HEK293 (cell line): Measurements from ENCODE around the gene PPP4C.
A peak's percentile ranks its signal among the peaks of the same experiment; 100 is the strongest.

Experiments used
- BCL11A ChIP-seq: fragments of 450-650 bp; formaldehyde crosslinking; IDR thresholded peaks from 2 replicates; pipeline ENCODE4 v1.5.1; 2016; ENCODE audit warnings: low read depth, missing biosample characterization, missing genetic modification characterization
- EGR2 ChIP-seq: fragments of 450-650 bp; formaldehyde crosslinking; IDR thresholded peaks from 2 replicates; pipeline ENCODE4 v1.5.1; 2016; ENCODE audit warnings: low read depth, missing biosample characterization, missing genetic modification characterization
- HOXC10 ChIP-seq: sonication (generic); formaldehyde crosslinking; IDR thresholded peaks from 2 replicates; pipeline ENCODE4 v1.8.1; 2023; ENCODE audit warnings: mild to moderate bottlenecking, missing genetic modification reagents
- IKZF3 ChIP-seq: fragments of 450-650 bp; IDR thresholded peaks from 2 replicates; pipeline ENCODE4 v1.5.0; 2018; ENCODE audit warnings: missing biosample characterization, mild to moderate bottlenecking, missing genetic modification characterization, moderate library complexity
- KLF1 ChIP-seq: fragments of 450-650 bp; formaldehyde crosslinking; IDR thresholded peaks from 2 replicates; pipeline ENCODE4 v1.5.1; 2016; ENCODE audit warnings: missing biosample characterization, missing genetic modification characterization
- KLF16 ChIP-seq: fragments of 450-650 bp; formaldehyde crosslinking; IDR thresholded peaks from 2 replicates; pipeline ENCODE4 v1.5.1; 2017; ENCODE audit warnings: missing biosample characterization, missing genetic modification characterization
- MEIS1 ChIP-seq: sonication (generic); formaldehyde crosslinking; IDR thresholded peaks from 2 replicates; pipeline ENCODE4 v1.8.1; 2022; ENCODE audit warnings: missing genetic modification reagents, mild to moderate bottlenecking, borderline replicate concordance
- OSR2 ChIP-seq: fragments of 450-650 bp; formaldehyde crosslinking; IDR thresholded peaks from 2 replicates; pipeline ENCODE4 v1.5.1; 2016; ENCODE audit warnings: missing biosample characterization, missing genetic modification characterization
- OVOL3 ChIP-seq: fragments of 450-650 bp; formaldehyde crosslinking; IDR thresholded peaks from 2 replicates; pipeline ENCODE4 v1.5.1; 2016; ENCODE audit warnings: missing biosample characterization, missing genetic modification characterization
- SP2 ChIP-seq: fragments of 450-650 bp; formaldehyde crosslinking; IDR thresholded peaks from 2 replicates; pipeline ENCODE4 v1.5.1; 2016; ENCODE audit warnings: missing biosample characterization, missing genetic modification characterization
- ZBTB1 ChIP-seq: fragments of 450-650 bp; formaldehyde crosslinking; IDR thresholded peaks from 2 replicates; pipeline ENCODE4 v1.5.1; 2016; ENCODE audit warnings: missing biosample characterization, missing genetic modification characterization
- ZBTB20 ChIP-seq: fragments of 450-650 bp; formaldehyde crosslinking; IDR thresholded peaks from 2 replicates; pipeline ENCODE4 v1.5.1; 2016; ENCODE audit warnings: missing biosample characterization, missing genetic modification characterization
- ZBTB7A ChIP-seq: fragments of 450-650 bp; formaldehyde crosslinking; IDR thresholded peaks from 2 replicates; pipeline ENCODE4 v1.5.1; 2016; ENCODE audit warnings: low read depth, missing biosample characterization, missing genetic modification characterization
- ZNF132 ChIP-seq: fragments of 450-650 bp; formaldehyde crosslinking; IDR thresholded peaks from 2 replicates; pipeline ENCODE4 v1.5.1; 2017; ENCODE audit warnings: missing biosample characterization, missing genetic modification characterization, borderline replicate concordance
- ZNF2 ChIP-seq: fragments of 450-650 bp; formaldehyde crosslinking; IDR thresholded peaks from 2 replicates; pipeline ENCODE4 v1.5.1; 2016; ENCODE audit warnings: missing biosample characterization, missing genetic modification characterization
- ZNF202 ChIP-seq: fragments of 450-650 bp; formaldehyde crosslinking; IDR thresholded peaks from 2 replicates; pipeline ENCODE4 v1.5.1; 2016; ENCODE audit warnings: missing biosample characterization, missing genetic modification characterization, borderline replicate concordance
- ZNF214 ChIP-seq: fragments of 450-650 bp; formaldehyde crosslinking; IDR thresholded peaks from 2 replicates; pipeline ENCODE4 v1.5.1; 2017; ENCODE audit warnings: missing biosample characterization, mild to moderate bottlenecking, missing genetic modification characterization, borderline replicate concordance
- ZNF24 ChIP-seq: fragments of 450-650 bp; formaldehyde crosslinking; IDR thresholded peaks from 2 replicates; pipeline ENCODE4 v1.5.1; 2016; ENCODE audit warnings: missing biosample characterization, missing genetic modification characterization
- ZNF324 ChIP-seq: fragments of 450-650 bp; formaldehyde crosslinking; IDR thresholded peaks from 2 replicates; pipeline ENCODE4 v1.5.1; 2016; ENCODE audit warnings: missing biosample characterization, missing genetic modification characterization
- ZNF37A ChIP-seq: fragments of 450-650 bp; IDR thresholded peaks from 2 replicates; pipeline ENCODE4 v1.5.1; 2018; ENCODE audit warnings: missing biosample characterization, missing genetic modification characterization
- ZNF404 ChIP-seq: fragments of 450-650 bp; formaldehyde crosslinking; IDR thresholded peaks from 2 replicates; pipeline ENCODE4 v1.5.1; 2017; ENCODE audit warnings: missing biosample characterization, missing genetic modification characterization
- ZNF513 ChIP-seq: fragments of 450-650 bp; IDR thresholded peaks from 2 replicates; pipeline ENCODE4 v1.5.1; 2018; ENCODE audit warnings: missing biosample characterization, missing genetic modification characterization
- ZNF514 ChIP-seq: fragments of 450-650 bp; formaldehyde crosslinking; IDR thresholded peaks from 2 replicates; pipeline ENCODE4 v1.5.1; 2016; ENCODE audit warnings: missing biosample characterization, missing genetic modification characterization
- ZNF530 ChIP-seq: fragments of 450-650 bp; formaldehyde crosslinking; IDR thresholded peaks from 2 replicates; pipeline ENCODE4 v1.5.1; 2016; ENCODE audit warnings: low read depth, missing biosample characterization, missing genetic modification characterization
- ZNF549 ChIP-seq: fragments of 450-650 bp; IDR thresholded peaks from 2 replicates; pipeline ENCODE4 v1.5.1; 2018; ENCODE audit warnings: missing biosample characterization, missing genetic modification characterization, mild to moderate bottlenecking, inconsistent platforms, moderate library complexity
- ZNF692 ChIP-seq: fragments of 450-650 bp; formaldehyde crosslinking; IDR thresholded peaks from 2 replicates; pipeline ENCODE4 v1.5.1; 2016; ENCODE audit warnings: missing biosample characterization, missing genetic modification characterization
- ZNF701 ChIP-seq: fragments of 450-650 bp; formaldehyde crosslinking; IDR thresholded peaks from 2 replicates; pipeline ENCODE4 v1.5.1; 2016; ENCODE audit warnings: missing biosample characterization, missing genetic modification characterization
- ZNF776 ChIP-seq: fragments of 450-650 bp; formaldehyde crosslinking; IDR thresholded peaks from 2 replicates; pipeline ENCODE4 v1.5.0; 2017; ENCODE audit warnings: missing biosample characterization, missing genetic modification characterization, borderline replicate concordance
- ZNF777 ChIP-seq: fragments of 450-650 bp; formaldehyde crosslinking; IDR thresholded peaks from 2 replicates; pipeline ENCODE4 v1.5.1; 2017; ENCODE audit warnings: missing biosample characterization, missing genetic modification characterization, borderline replicate concordance
- ZNF830 ChIP-seq: fragments of 450-650 bp; IDR thresholded peaks from 2 replicates; pipeline ENCODE4 v1.5.0; 2018; ENCODE audit warnings: missing biosample characterization, missing genetic modification characterization, low read depth, mild to moderate bottlenecking, moderate library complexity
- ZXDB ChIP-seq: fragments of 450-650 bp; formaldehyde crosslinking; IDR thresholded peaks from 2 replicates; pipeline ENCODE4 v1.5.1; 2016; ENCODE audit warnings: missing biosample characterization, missing genetic modification characterization
- TF ChIP-seq, protein P1 (sequence below): fragments of 450-650 bp; formaldehyde crosslinking; IDR thresholded peaks from 2 replicates; pipeline ENCODE4 v1.5.1; 2016; ENCODE audit warnings: missing biosample characterization, missing genetic modification characterization
- TF ChIP-seq, protein P2 (sequence below): fragments of 450-650 bp; formaldehyde crosslinking; IDR thresholded peaks from 2 replicates; pipeline ENCODE4 v1.5.1; 2016; ENCODE audit warnings: missing biosample characterization, missing genetic modification characterization
- TF ChIP-seq, protein P3 (sequence below): fragments of 450-650 bp; formaldehyde crosslinking; IDR thresholded peaks from 2 replicates; pipeline ENCODE4 v1.5.1; 2016; ENCODE audit warnings: missing biosample characterization, missing genetic modification characterization

PPP4C gene

DNA sequence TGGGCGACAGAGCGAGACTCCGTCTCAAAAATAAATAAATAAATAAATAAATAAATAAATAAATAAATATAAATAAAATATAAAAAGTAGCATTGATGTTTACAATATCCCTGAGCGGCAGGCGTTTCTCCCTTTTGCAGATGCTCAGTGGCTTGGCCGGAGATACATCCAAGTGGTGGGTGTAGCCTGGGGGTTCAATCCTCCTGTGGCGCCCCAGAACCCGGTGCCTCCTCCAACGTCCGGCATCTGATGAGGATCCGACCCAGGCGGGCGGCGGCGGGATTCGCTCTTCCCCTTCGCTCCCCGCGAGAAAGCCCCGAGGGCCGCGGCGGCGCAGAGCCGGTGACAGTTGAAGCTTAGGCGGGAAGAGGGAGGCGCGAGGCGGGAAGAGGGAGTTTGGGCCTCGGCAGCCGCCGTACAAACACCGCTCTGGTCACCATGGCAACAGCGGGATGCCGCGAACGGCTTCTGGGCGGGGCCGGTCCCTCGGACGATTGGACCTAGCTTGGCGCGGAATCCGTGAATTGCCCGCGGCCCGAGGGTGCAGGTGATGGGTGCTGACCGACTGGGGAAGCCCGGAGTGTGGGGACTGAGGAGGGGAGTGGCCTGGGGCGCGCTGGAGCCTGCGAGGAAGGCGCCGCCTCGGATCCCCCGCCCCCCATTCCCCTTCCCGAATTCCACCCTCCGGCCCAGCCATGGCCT, 23.0 kb upstream of the PPP4C start (continued):
- TF ChIP-seq ZBTB20 (tag by site-specific recombination) (no peak), ZNF514 (tag by site-specific recombination) (peak; percentile 96), ZNF202 (tag by site-specific recombination) (peak; percentile 100), MEIS1 (CRISPR knock-in tag) (peak; percentile 42; the same call in 1 of the 2 replicates), ZBTB1 (tag by site-specific recombination) (peak; percentile 81; the same call in 1 of the 2 replicates), ZNF549 (tag by site-specific recombination) (no peak), ZNF776 (tag by site-specific recombination) (no peak), ZNF692 (tag by site-specific recombination) (peak; percentile 93), ZNF530 (tag by site-specific recombination) (peak; percentile 94; the same call in 1 of the 2 replicates), ZNF214 (tag by site-specific recombination) (peak; percentile 41; the same call in 1 of the 2 replicates), OSR2 (tag by site-specific recombination) (peak; percentile 45; the same call in 1 of the 2 replicates), ZNF701 (tag by site-specific recombination) (no peak), ZNF132 (tag by site-specific recombination) (no peak), ZNF777 (peak; percentile 54; the same call in 1 of the 2 replicates), ZBTB7A (tag by site-specific recombination) (0 out of 2 replicates have a peak, but pooled peaks have one; percentile 57), KLF16 (tag by site-specific recombination) (peak; percentile 93), ZNF324 (tag by site-specific recombination) (peak; percentile 96; the same call in 1 of the 2 replicates), ZNF830 (tag by site-specific recombination) (no peak), ZNF2 (peak; percentile 92), ZNF404 (tag by site-specific recombination) (peak; percentile 98), EGR2 (tag by site-specific recombination) (peak; percentile 65), IKZF3 (tag by site-specific recombination) (peak; percentile 96), OVOL3 (tag by site-specific recombination) (no peak; the same call in none of the 2 replicates), HOXC10 (peak; percentile 98; the same call in 1 of the 2 replicates), ZXDB (tag by site-specific recombination) (peak; percentile 98), BCL11A (tag by site-specific recombination) (0 out of 2 replicates have a peak, but pooled peaks have one; percentile 13), ZNF37A (no peak), ZNF24 (peak; percentile 97), ZNF513 (tag by site-specific recombination) (no peak), SP2 (tag by site-specific recombination) (peak; percentile 83), KLF1 (tag by site-specific recombination) (peak; percentile 87)
- TF ChIP-seq, protein P1, sequence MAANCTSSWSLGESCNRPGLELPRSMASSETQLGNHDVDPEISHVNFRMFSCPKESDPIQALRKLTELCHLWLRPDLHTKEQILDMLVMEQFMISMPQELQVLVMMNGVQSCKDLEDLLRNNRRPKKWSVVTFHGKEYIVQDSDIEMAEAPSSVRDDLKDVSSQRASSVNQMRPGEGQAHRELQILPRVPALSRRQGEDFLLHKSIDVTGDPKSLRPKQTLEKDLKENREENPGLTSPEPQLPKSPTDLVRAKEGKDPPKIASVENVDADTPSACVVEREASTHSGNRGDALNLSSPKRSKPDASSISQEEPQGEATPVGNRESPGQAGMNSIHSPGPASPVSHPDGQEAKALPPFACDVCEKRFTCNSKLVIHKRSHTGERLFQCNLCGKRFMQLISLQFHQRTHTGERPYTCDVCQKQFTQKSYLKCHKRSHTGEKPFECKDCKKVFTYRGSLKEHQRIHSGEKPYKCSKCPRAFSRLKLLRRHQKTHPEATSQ, result peak; percentile 66
- TF ChIP-seq, protein P2, sequence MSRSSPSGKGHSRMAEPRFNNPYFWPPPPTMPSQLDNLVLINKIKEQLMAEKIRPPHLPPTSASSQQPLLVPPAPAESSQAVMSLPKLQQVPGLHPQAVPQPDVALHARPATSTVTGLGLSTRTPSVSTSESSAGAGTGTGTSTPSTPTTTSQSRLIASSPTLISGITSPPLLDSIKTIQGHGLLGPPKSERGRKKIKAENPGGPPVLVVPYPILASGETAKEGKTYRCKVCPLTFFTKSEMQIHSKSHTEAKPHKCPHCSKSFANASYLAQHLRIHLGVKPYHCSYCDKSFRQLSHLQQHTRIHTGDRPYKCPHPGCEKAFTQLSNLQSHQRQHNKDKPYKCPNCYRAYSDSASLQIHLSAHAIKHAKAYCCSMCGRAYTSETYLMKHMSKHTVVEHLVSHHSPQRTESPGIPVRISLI (tag by site-specific recombination), result no peak
- TF ChIP-seq, protein P3, sequence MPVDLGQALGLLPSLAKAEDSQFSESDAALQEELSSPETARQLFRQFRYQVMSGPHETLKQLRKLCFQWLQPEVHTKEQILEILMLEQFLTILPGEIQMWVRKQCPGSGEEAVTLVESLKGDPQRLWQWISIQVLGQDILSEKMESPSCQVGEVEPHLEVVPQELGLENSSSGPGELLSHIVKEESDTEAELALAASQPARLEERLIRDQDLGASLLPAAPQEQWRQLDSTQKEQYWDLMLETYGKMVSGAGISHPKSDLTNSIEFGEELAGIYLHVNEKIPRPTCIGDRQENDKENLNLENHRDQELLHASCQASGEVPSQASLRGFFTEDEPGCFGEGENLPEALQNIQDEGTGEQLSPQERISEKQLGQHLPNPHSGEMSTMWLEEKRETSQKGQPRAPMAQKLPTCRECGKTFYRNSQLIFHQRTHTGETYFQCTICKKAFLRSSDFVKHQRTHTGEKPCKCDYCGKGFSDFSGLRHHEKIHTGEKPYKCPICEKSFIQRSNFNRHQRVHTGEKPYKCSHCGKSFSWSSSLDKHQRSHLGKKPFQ (tag by site-specific recombination), result peak; percentile 54; the same call in 1 of the 2 replicates
